Kidney (tissue), 14 donors: ENCODE results near the gene MCF2L. TPM values are rescaled to one million over a fixed set of nuclear protein-coding genes. Genes with fewer than 3 reads are reported as not detected.

Source experiments
- DNase-seq, 5 donors: peaks; one replicate each; pipeline ENCODE4 v3.0.0-alpha.2; 2013 to 2020
- FAIRE-seq: peaks from 2 replicates; lab custom pipeline; 2012; peaks lifted over from hg19 to GRCh38; lab: Jason Lieb, UNC
- H3K27ac ChIP-seq, 2 donors: one replicate each; pipeline ENCODE4 v1.7.0; 2013; ENCODE audit warnings: low read depth in 2 of 2, low read length in 2 of 2, inconsistent platforms in 1 of 2
- H3K27me3 ChIP-seq: one replicate; pipeline ENCODE4 v1.7.1; 2013; ENCODE audit warnings: low read length, inconsistent platforms; ENCODE audit not compliant: control insufficient read depth, insufficient read depth
- H3K36me3 ChIP-seq, 3 donors: one replicate each; pipeline versions ENCODE4 v1.7.0 to v1.7.1; 2013; ENCODE audit warnings: low read length in 3 of 3, control low read depth in 1 of 3, inconsistent platforms in 1 of 3; ENCODE audit not compliant: insufficient read depth in 3 of 3, control insufficient read depth in 2 of 3
- H3K4me1 ChIP-seq, 3 donors: one replicate each; pipeline versions ENCODE4 v1.7.0 to v1.7.1; 2013; ENCODE audit warnings: low read length in 3 of 3, inconsistent platforms in 1 of 3, low read depth in 1 of 3; ENCODE audit not compliant: control insufficient read depth in 2 of 3, insufficient read depth in 2 of 3
- H3K4me3 ChIP-seq, 3 donors: one replicate each; pipeline versions ENCODE4 v1.7.0 to v1.8.1; 2013; ENCODE audit warnings: low read length in 3 of 3, control low read depth in 1 of 3, inconsistent platforms in 1 of 3
- H3K9ac ChIP-seq, 3 donors: one replicate each; pipeline versions ENCODE4 v1.7.0 to v1.7.1; 2013; ENCODE audit warnings: low read length in 3 of 3, control low read depth in 1 of 3, inconsistent platforms in 1 of 3
- H3K9me3 ChIP-seq, 3 donors: one replicate each; pipeline versions ENCODE4 v1.7.0 to v1.7.1; 2013; ENCODE audit warnings: low read length in 3 of 3, control low read depth in 1 of 3, inconsistent platforms in 1 of 3; ENCODE audit not compliant: control insufficient read depth in 2 of 3, insufficient read depth in 1 of 3
- CTCF ChIP-seq: IDR thresholded peaks from 3 replicates; pipeline ENCODE4 v1.5.1; 2012; ENCODE audit warnings: mild to moderate bottlenecking, moderate library complexity, borderline replicate concordance; ENCODE audit not compliant: insufficient read depth; ENCODE audit errors: extremely low read depth
- intact Hi-C: fragments of 100-400 bp; cut with DNase I; formaldehyde crosslinking; loops from one replicate; pipeline ENCODE4 v1.11.1; 2022
- polyA plus RNA-seq: library from polyadenylated mRNA; stranded (reverse); fragments of 350-450 nt; fragmentation: Illumina TruSeq; extraction: RNeasy Lipid Tissue Mini Kit (QIAGEN cat#74804); gene quantifications from one replicate; pipeline ENCODE4 v1.2.3, GENCODE V29; 2014; ENCODE audit warnings: low read depth, low replicate concordance; ENCODE audit not compliant: insufficient read depth
- total RNA-seq: library from RNA; stranded (reverse); fragmentation: NEBNext Ultra II Directional; extraction: Animal tissue kit (Norgen Biotek cat#: 25700); gene quantifications from one replicate; pipeline ENCODE4 v1.2.1, GENCODE V29; 2021
- donor health status: control.
- donor health status: control.
- donor health status: control.
- donor health status: control.
- donor health status: control.
- donor health status: DM: yes; HTN: yes; CAD: no.
- donor health status: Normal renal cell carcinoma (clear cell type).

Gene MCF2L
- total and polyA plus RNA-seq, 2 donors from 2014 or later: 12.1 to 61.9 TPM

GRCh38 chr13:112952759-112953551, 16.1 kb upstream of the MCF2L start:
- Histone ChIP-seq H3K9ac (no peak overlapping the region), H3K27ac (no peak overlapping the region), H3K36me3 (no peaks in the 10 kb centered on the region), H3K27me3 (no peaks in the 10 kb centered on the region), H3K9me3 (no peaks in the 10 kb centered on the region), H3K4me3 (no peak overlapping the region), H3K4me1 (peaks cover 0 to 21% (median 0%) of the 10 kb centered on the region in 3 donors)
- FAIRE-seq (no peak), DNase-seq (peak in 1 of 5 donors; percentile 23)
- no peak for TF ChIP-seq CTCF
- intact Hi-C loops: no loop called here

GRCh38 chr13:112953591-112954487, 15.2 kb upstream of the MCF2L start:
- DNase-seq: peak in 3 of 5 donors; percentile 53 to 66 (median 56)
- Histone ChIP-seq H3K4me1 (peaks cover 0 to 21% (median 0%) of the 10 kb centered on the region in 3 donors), H3K9ac (no peak overlapping the region), H3K27me3 (no peaks in the 10 kb centered on the region), H3K9me3 (no peaks in the 10 kb centered on the region), H3K27ac (no peak overlapping the region), H3K4me3 (no peak overlapping the region), H3K36me3 (no peaks in the 10 kb centered on the region)
- no peak for FAIRE-seq
- TF ChIP-seq CTCF: no peak
- intact Hi-C loops: no loop called here

GRCh38 chr13:112954488-112955270, 14.3 kb upstream of the MCF2L start:
- no peak for DNase-seq
- H3K27ac ChIP-seq: no peak overlapping the region
- TF ChIP-seq CTCF: no peak

More at GRCh38 chr13:112954488-112955270, 14.3 kb upstream of the MCF2L start:
- H3K27me3 ChIP-seq: no peaks in the 10 kb centered on the region
- H3K9ac ChIP-seq: no peak overlapping the region
- H3K36me3 ChIP-seq: no peaks in the 10 kb centered on the region
- intact Hi-C loops: no loop called here
- no peak overlapping the region for H3K4me3 ChIP-seq
- peaks cover 0 to 21% (median 2%) of the 10 kb centered on the region in 3 donors for H3K4me1 ChIP-seq
- no peaks in the 10 kb centered on the region for H3K9me3 ChIP-seq
- FAIRE-seq: no peak
